ENCODE results near the gene CLEC16A.
A peak's percentile ranks its signal among the peaks of the same experiment; 100 is the strongest.
"Not testable (repeated sequence)": the region's sequence is repeated elsewhere in the genome, so short reads cannot be mapped to it uniquely, and the experiment has no call there.

CLEC16A gene

GRCh38 chr16:11202260-11203091 lies 258.1 kb downstream of the CLEC16A start:
- DNase-seq (ENCODE audit: low spot score), result peak; percentile 12

GRCh38 chr16:11203111-11203623 lies 258.8 kb downstream of the CLEC16A start:
- no peak for DNase-seq (ENCODE audit: low spot score)

- no peak for DNase-seq (ENCODE audit: low spot score)
Observed at GRCh38 chr16:11204513-11205047, 260.2 kb downstream of the CLEC16A start.

GRCh38 chr16:11205065-11205699 lies 260.8 kb downstream of the CLEC16A start:
- DNase-seq (ENCODE audit: low spot score), result no peak

GRCh38 chr16:11205754-11206581 lies 261.6 kb downstream of the CLEC16A start:
- no peak for DNase-seq (ENCODE audit: low spot score)

GRCh38 chr16:11207646-11208045 lies 263.3 kb downstream of the CLEC16A start:
- peak; percentile 20 for DNase-seq (ENCODE audit: low spot score)

- no peak for DNase-seq (ENCODE audit: low spot score)
Observed at GRCh38 chr16:11208916-11209665, 264.7 kb downstream of the CLEC16A start.

GRCh38 chr16:11210260-11210659 lies 265.9 kb downstream of the CLEC16A start:
- no peak for DNase-seq (ENCODE audit: low spot score)

GRCh38 chr16:11211061-11211976 lies 267.0 kb downstream of the CLEC16A start:
- no peak for DNase-seq (ENCODE audit: low spot score)

- DNase-seq (ENCODE audit: low spot score), result no peak
Observed at GRCh38 chr16:11211977-11212797, 267.8 kb downstream of the CLEC16A start.

GRCh38 chr16:11212798-11213196 lies 268.4 kb downstream of the CLEC16A start:
- no peak for DNase-seq (ENCODE audit: low spot score)

- DNase-seq (ENCODE audit: low spot score), result no peak
Observed at GRCh38 chr16:11213373-11213772, 269.0 kb downstream of the CLEC16A start.

GRCh38 chr16:11213799-11214198 lies 269.4 kb downstream of the CLEC16A start:
- no peak for DNase-seq (ENCODE audit: low spot score)

- no peak for DNase-seq (ENCODE audit: low spot score)
Observed at GRCh38 chr16:11215935-11216556, 271.7 kb downstream of the CLEC16A start.

GRCh38 chr16:11217651-11218603 lies 273.6 kb downstream of the CLEC16A start:
- DNase-seq (ENCODE audit: low spot score), result no peak

- no peak for DNase-seq (ENCODE audit: low spot score)
Observed at GRCh38 chr16:11218604-11218962, 274.2 kb downstream of the CLEC16A start.

- DNase-seq (ENCODE audit: low spot score), result no peak
Observed at GRCh38 chr16:11219178-11219577, 274.8 kb downstream of the CLEC16A start.

GRCh38 chr16:11220507-11220906 lies 276.1 kb downstream of the CLEC16A start:
- DNase-seq (ENCODE audit: low spot score), result not testable (repeated sequence)

Measured in COLO829 (cell line).